ENCODE results near the gene GCSH. TPM values are rescaled to one million over a fixed set of nuclear protein-coding genes. Genes with fewer than 3 reads are reported as not detected.

Gene GCSH
- total RNA-seq, 1 experiment from 2014 or later = 117 TPM

- POLR2A ChIA-PET = no interaction called here
- intact Hi-C loops (cut with micrococcal nuclease) = no loop called here
- Histone ChIP-seq H3K4me1 (ENCODE audit: control insufficient read depth in 1 of 2, insufficient read depth in 2 of 2, low read length in 2 of 2) (no peaks in the 10 kb centered on the region), H3K36me3 (ENCODE audit: control insufficient read depth in 1 of 2, insufficient read depth in 2 of 2, low read length in 2 of 2) (no peaks in the 10 kb centered on the region), H3K27ac (ENCODE audit: low read depth, low read length) (no peak overlapping the region), H4K20me1 (ENCODE audit: insufficient read depth) (no peaks in the 10 kb centered on the region), H3K9ac (ENCODE audit: low read length) (no peak overlapping the region), H3K4me3 (replicated peaks in 1 of 2; ENCODE audit: low read depth in 1 of 2, low read length in 2 of 2) (no peak overlapping the region), H3K27me3 (ENCODE audit: insufficient read depth, low read length) (no peaks in the 10 kb centered on the region), H3K9me3 (ENCODE audit: control insufficient read depth in 1 of 2, insufficient read depth in 1 of 2, low read depth in 1 of 2, low read length in 2 of 2) (no peaks in the 10 kb centered on the region), H3K9me2 (ENCODE audit: insufficient read depth) (no peaks in the 10 kb centered on the region), H2AFZ (ENCODE audit: low read depth, low read length, poor library complexity, severe bottlenecking) (no peak overlapping the region), H3K79me2 (ENCODE audit: insufficient read depth, low read length) (no peaks in the 10 kb centered on the region), H3K4me2 (ENCODE audit: low read length) (no peak overlapping the region)
- no TSS peak for BruUV-seq (replicated peaks)
- RAD21 ChIA-PET (ENCODE audit: low non-redundant PET in 1 of 2, low total read pairs in 2 of 2, uncharacterized antibody in 2 of 2, unreplicated experiment in 2 of 2) = no interaction called here
- TF ChIP-seq POLR2A (IDR thresholded peaks at IDR 0.05; ENCODE audit: borderline replicate concordance, extremely low read depth, insufficient read depth, insufficient read length) (no peak), SRF (IDR thresholded peaks at IDR 0.05; ENCODE audit: low read depth) (no peak), YY1 (IDR thresholded peaks at IDR 0.05; ENCODE audit: extremely low read depth, insufficient replicate concordance, low read depth, low read length) (no peak)
- CTCF ChIA-PET = no interaction called here
- DNase-seq (ENCODE audit: low read depth, low spot score) (no peak), ATAC-seq (no peak)
Observed at GRCh38 chr16:81128726-81129524, 32.7 kb upstream of the GCSH start.

DNA sequence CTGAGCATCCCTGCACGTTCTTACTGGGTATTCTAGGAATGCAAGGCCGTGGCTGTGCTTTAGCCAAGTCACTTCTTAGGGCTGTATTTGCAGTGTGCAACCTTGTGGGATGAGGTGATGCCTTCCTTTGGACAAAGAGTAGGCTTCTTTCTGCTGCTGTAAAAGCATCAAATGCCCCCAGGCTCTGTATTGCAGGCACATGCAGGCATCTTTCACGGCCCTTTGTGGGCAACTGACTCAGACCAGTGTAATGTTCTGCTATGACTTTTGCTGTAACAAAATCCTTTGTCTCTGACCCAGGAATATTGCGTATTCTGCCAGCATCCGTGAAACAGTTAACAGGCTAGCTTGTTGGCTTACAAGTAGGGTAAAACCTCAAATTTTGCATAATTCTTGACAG, 30.9 kb upstream of the GCSH start:
- RAD21 ChIA-PET (ENCODE audit: low non-redundant PET in 1 of 2, low total read pairs in 2 of 2, uncharacterized antibody in 2 of 2, unreplicated experiment in 2 of 2) = no interaction called here
- no peak for DNase-seq (ENCODE audit: low read depth, low spot score)
- BruUV-seq (replicated peaks) = no TSS peak
- no peaks in the 10 kb centered on the region for H3K27me3 ChIP-seq (ENCODE audit: insufficient read depth, low read length)
- H3K4me3 ChIP-seq (replicated peaks in 1 of 2; ENCODE audit: low read depth in 1 of 2, low read length in 2 of 2) = no peak overlapping the region
- no peak overlapping the region for H2AFZ ChIP-seq (ENCODE audit: low read depth, low read length, poor library complexity, severe bottlenecking)
- no peaks in the 10 kb centered on the region for H3K9me3 ChIP-seq (ENCODE audit: control insufficient read depth in 1 of 2, insufficient read depth in 1 of 2, low read depth in 1 of 2, low read length in 2 of 2)
- no peak overlapping the region for H3K4me2 ChIP-seq (ENCODE audit: low read length)
- no peak overlapping the region for H3K27ac ChIP-seq (ENCODE audit: low read depth, low read length)
- no peaks in the 10 kb centered on the region for H3K9me2 ChIP-seq (ENCODE audit: insufficient read depth)
- no peaks in the 10 kb centered on the region for H3K4me1 ChIP-seq (ENCODE audit: control insufficient read depth in 1 of 2, insufficient read depth in 2 of 2, low read length in 2 of 2)
- H3K9ac ChIP-seq (ENCODE audit: low read length) = no peak overlapping the region
- no peaks in the 10 kb centered on the region for H4K20me1 ChIP-seq (ENCODE audit: insufficient read depth)
- CTCF ChIA-PET = no interaction called here
- no peaks in the 10 kb centered on the region for H3K79me2 ChIP-seq (ENCODE audit: insufficient read depth, low read length)
- intact Hi-C loops (cut with micrococcal nuclease) = no loop called here
- H3K36me3 ChIP-seq (ENCODE audit: control insufficient read depth in 1 of 2, insufficient read depth in 2 of 2, low read length in 2 of 2) = no peaks in the 10 kb centered on the region
- no peak for ATAC-seq
- POLR2A ChIA-PET = interaction anchor here (0.7 kb wide), 1 partner anchor 10 kb away, joined by 3 read pairs; no protein-coding TSS in a partner anchor
- TF ChIP-seq, protein P1, sequence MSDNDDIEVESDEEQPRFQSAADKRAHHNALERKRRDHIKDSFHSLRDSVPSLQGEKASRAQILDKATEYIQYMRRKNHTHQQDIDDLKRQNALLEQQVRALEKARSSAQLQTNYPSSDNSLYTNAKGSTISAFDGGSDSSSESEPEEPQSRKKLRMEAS (IDR thresholded peaks at IDR 0.05) = no peak
- TF ChIP-seq ZNF274 (IDR thresholded peaks at IDR 0.05; ENCODE audit: low read depth, low read length) (no peak), EZH2phosphoT487 (IDR thresholded peaks at IDR 0.05; ENCODE audit: borderline replicate concordance) (no peak), CBX3 (IDR thresholded peaks at IDR 0.05; ENCODE audit: low read depth) (no peak), CEBPB (IDR thresholded peaks at IDR 0.05; ENCODE audit: low read depth) (no peak), TCF7L2 (IDR thresholded peaks at IDR 0.05; ENCODE audit: borderline replicate concordance, extremely low read depth, insufficient read depth, insufficient read length) (no peak), ELF1 (IDR thresholded peaks at IDR 0.05; ENCODE audit: borderline replicate concordance, low read depth) (no peak), YY1 (IDR thresholded peaks at IDR 0.05; ENCODE audit: extremely low read depth, insufficient replicate concordance, low read depth, low read length) (no peak), ZFX (IDR thresholded peaks at IDR 0.05) (no peak), JUND (IDR thresholded peaks at IDR 0.05) (no peak), SRF (IDR thresholded peaks at IDR 0.05; ENCODE audit: low read depth) (no peak), POLR2AphosphoS5 (IDR thresholded peaks at IDR 0.05; ENCODE audit: low read depth, low read length) (no peak), FOSL1 (IDR thresholded peaks at IDR 0.05; ENCODE audit: low read depth) (no peak)
- TF ChIP-seq, protein P2, sequence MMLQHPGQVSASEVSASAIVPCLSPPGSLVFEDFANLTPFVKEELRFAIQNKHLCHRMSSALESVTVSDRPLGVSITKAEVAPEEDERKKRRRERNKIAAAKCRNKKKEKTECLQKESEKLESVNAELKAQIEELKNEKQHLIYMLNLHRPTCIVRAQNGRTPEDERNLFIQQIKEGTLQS (IDR thresholded peaks at IDR 0.05) = no peak
- TF ChIP-seq, protein P3, sequence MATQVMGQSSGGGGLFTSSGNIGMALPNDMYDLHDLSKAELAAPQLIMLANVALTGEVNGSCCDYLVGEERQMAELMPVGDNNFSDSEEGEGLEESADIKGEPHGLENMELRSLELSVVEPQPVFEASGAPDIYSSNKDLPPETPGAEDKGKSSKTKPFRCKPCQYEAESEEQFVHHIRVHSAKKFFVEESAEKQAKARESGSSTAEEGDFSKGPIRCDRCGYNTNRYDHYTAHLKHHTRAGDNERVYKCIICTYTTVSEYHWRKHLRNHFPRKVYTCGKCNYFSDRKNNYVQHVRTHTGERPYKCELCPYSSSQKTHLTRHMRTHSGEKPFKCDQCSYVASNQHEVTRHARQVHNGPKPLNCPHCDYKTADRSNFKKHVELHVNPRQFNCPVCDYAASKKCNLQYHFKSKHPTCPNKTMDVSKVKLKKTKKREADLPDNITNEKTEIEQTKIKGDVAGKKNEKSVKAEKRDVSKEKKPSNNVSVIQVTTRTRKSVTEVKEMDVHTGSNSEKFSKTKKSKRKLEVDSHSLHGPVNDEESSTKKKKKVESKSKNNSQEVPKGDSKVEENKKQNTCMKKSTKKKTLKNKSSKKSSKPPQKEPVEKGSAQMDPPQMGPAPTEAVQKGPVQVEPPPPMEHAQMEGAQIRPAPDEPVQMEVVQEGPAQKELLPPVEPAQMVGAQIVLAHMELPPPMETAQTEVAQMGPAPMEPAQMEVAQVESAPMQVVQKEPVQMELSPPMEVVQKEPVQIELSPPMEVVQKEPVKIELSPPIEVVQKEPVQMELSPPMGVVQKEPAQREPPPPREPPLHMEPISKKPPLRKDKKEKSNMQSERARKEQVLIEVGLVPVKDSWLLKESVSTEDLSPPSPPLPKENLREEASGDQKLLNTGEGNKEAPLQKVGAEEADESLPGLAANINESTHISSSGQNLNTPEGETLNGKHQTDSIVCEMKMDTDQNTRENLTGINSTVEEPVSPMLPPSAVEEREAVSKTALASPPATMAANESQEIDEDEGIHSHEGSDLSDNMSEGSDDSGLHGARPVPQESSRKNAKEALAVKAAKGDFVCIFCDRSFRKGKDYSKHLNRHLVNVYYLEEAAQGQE (IDR thresholded peaks at IDR 0.05; ENCODE audit: low read depth) = no peak

All from HCT116 (cell line).